Stimulated activated CD4-positive, alpha-beta T cell treated with anti-CD3 and anti-CD28 coated beads, Interleukin-12 subunit alpha, Interleukin-12 subunit beta, amount 100 ng/mL, for 4 hours (primary cell): ENCODE measurements around the gene FOXC2.

Experiments
- DNase-seq: peaks from one replicate; pipeline ENCODE4 v3.0.0-alpha.2; 2020

Gene FOXC2

DNA sequence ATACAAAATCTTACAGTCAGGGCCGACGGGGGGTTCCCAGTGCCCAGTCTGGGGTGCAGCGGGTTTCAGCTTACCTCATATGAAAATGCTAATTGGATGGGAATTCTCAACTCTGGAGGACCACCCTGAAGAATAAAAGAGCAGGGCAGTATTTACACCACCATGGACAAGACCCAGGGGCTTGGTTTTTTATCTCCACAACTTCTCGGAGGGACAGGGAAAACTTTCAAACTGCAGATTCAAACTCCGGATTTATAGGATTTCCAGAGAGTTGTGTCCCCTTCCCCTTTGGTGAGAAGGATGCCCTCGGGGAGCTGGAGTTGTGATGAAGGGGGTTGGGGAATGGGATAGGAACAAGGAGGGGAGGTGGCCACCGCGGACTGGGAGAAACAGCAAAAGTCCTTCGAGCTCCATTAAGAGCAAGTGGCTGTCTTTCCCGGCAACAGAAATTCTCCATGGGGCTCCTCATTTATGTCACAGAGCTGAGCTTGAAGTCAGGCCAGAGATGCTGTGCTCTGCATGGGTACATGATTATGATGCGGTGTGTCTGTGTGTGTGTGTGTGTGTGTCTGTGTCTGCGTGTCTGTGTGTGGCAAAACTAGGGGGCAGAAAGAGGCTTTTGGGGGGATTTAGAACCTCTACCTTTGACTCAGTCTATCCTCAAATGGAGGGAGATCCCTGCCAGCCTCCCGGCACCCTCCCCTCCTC lies 27.4 kb downstream of the FOXC2 start:
- no peak for DNase-seq

DNA sequence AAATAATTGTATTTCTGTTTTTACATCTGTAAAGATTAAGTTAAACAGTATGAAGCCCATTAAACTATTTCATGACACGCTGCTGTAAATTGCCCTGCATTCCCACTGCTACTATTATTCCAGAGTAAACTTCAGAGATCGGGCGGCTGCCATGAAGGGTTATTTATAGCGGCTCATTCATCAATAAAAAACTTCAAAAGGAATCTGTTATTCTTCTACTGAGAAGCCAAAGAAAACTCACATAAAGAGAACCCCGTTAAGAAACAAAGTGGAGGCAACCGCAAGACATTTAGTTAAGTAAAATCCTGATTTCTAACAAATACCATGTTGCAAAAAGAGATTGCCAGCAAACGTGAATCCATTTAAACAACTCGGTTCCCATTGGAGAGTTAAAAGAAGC lies 28.1 kb downstream of the FOXC2 start:
- no peak for DNase-seq

DNA sequence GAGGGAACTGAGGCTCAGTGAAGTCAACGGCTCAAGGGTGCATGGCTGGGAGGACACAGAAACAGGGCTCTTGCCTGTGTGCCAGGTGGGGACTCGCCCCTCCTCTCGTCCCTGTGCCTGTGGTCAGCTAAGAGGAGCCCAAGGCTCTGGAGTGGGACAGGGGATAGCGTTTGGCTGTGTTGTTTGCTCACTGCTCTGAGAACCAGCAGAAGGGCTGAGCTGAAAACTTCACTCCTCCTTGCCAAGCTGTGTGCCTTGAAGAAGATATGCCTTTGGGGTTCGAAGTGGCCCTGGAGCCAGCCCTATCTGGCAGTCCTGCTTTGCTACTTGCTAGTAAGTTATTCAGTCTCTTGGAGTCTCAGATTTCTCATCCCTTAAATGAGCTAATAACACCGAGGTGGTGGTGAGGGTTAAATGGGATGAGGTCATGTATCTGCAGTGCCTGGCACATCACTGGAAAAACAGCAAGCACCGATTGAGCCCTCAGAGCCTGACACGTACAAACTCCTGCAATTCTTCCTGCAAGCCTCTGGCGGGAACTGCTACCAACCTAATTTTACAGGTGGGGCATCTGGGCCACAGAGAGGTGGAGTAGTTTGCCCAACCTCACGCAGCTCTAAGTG lies 29.5 kb downstream of the FOXC2 start:
- no peak for DNase-seq

DNA sequence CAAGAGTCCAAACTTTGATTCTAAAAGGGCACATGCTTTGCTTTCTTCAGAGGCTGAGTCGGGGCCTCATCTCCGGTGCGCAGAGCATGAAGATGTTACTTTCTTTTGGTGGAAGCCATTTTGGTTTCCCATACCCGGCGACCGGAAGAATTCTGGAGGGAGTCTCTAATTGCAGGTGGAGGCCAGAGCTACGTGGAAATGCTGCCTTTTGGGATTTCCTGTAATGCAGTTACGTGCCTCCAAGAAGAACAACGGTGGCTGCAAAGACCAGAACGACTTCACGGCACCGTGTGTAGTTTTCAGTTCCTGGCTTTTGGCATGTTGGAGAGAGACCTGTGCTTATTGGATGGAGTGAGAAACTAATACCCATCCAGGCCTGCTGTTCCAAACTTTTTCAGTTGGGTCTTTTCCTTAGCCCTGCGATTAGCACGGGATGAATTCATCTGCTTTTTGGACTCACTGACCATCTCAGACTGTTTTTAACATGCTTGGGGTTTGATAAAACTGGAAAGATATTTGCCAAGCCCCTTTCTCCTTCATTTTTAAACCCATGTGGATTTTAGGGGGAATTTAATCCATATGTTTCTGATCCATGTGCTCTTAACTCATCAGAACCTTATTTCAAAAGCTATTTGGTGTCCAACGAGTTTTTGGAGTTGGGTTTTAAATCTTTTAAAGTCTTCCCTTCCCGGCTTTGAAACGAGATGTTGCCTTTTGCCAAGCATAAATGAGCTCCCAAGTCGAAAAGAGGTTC lies 30.7 kb downstream of the FOXC2 start:
- DNase-seq, result no peak

DNA sequence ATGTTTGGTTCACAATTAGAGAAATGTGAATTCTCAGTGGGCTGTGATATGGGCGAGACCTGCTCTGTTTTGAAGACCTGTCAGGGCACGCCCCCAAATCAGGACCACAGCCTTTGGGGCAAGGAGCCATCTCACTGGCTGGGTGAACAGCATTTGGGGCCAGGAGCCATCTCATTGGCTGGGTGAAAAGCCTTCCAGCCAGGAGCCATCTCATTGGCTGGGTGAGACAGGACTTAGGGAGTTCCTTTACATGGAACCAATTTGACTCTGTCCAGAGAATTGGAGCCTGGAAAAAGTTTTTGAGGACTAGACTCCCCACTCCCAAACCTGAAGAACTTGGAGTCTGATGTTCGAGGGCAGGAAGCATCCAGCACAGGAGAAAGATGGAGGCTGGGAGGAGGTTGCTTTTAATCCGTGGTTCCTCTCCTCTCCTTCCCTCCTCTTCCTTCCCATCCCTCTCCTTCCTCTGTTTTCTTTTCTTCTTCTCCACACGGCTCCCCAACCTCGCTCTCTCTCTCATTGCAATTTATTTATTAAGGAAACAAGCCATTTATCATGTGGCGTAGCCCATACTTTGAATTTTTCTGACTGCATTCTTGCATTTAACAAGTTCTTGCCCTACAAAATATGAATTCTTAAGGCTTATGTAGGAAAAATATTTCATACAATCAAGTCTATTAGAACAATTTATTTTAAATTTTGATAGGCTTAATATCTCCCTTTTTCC lies 31.4 kb downstream of the FOXC2 start:
- DNase-seq, result no peak

DNA sequence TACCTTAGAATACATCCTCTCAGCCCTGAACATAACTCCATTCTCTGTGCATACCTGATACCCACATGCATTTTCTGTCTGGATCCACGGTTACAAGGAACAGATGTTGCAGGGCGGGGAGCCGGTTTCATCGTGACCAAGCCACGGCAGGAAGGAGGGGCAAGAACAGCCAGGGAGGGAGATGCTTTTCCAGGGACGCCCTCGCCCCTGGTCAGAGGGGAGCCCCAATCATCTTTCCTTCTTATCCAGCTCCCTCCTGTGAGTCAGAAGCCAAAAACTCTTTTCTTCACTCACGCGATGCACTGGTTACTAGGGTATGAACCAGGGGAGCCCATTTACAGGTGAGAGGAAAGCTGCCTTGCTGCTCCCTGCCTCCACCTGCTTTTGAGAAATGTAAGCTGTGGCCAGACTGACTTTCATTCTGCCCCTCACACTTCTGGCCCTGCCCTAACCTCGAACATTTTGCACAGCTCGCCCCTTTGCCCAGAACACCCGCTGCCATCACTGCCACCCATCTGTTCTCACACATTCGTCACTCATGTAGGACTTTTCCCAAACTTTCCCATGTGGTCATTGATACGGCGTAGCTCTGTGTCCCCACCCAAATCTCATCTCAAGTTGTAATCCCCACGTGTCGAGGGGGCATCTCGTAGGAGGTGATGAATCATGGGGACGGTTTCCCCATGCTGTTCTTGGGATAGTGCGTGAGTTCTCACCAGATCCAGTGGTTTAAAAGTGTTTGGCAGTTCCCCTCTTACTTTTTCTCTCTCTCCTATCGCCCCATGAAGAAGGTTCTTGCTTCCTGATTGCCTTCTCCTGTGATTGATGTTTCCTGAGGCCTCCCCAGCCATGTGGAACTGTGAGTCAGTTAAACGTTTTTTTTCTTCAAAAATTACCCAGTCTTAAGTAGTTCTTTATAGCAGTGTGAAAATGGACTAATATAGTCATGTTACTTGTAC lies 32.3 kb downstream of the FOXC2 start:
- no peak for DNase-seq

DNA sequence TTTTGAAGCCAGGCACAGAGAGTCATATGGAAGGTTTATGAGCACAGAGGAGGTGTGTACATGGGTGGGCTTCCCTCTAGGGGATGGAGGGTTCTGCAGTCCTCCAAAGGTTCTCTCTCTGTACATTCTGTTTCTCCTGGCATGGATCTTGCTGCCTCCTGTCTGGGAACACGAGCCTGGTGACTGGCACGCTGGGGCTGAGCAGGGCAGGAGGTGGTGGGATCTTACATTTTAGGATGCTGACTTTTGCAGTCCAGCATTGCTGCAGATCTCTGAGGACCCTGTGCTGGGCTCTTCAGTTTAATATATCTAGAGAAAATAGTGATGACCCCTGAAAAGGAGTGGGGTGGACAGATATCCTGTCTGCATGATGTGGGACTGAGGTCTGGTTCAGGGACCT lies 34.7 kb downstream of the FOXC2 start:
- DNase-seq, result no peak

DNA sequence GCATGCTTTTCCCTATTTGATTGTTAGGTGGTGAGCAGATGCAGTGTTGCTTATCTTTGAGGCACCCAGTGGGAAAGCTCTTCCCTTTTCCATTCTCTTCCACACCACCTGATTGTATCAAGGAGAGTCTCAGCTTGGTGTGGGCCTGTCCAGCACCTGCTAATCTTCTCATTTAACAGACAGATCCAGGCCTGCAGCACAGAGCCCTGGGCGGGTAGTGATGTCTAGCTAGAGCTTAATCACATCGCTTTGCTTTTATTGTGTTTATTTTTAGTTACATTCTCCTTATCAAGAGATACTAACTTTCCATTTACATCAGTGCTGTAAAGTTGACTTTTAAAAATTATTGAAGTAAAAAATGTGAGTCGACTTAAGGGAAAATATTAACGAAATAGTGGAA lies 35.9 kb downstream of the FOXC2 start:
- no peak for DNase-seq

DNA sequence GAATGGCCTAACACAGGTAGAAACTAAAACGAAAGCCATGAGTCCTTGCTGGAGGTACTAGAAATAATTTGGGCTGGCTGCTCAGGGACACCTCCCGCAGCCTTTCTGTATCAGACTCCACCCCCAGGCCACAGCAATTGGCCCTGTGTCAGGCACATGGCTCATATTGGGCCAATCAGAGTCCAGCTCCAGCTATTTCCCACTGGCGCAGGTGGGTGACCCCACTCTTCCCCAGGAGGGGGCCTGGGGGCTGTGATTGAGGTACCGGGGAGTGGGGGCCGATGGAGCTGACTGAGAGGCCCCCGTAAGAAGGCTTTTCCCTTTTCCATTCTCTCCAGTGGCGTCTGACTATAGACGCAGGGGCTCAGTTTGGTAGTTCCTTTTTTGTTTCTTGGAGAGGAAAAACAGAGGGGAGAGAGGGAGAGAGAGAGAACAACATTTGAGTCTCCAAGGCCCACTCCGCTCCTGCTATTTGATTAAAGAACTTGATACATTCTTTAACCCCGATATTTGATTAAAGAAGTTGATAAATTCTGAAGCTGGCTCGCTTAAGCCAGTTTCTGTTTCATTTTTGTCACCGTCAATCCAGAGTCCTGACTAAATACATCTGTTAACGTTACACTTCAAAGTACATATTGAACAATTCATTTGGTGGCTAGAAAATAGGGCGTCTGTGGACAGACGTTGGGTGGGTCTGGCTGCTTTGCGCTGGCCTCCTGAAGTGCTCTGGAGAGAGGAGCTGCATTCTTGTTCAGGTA lies 38.0 kb downstream of the FOXC2 start:
- peak; percentile 6 for DNase-seq

DNA sequence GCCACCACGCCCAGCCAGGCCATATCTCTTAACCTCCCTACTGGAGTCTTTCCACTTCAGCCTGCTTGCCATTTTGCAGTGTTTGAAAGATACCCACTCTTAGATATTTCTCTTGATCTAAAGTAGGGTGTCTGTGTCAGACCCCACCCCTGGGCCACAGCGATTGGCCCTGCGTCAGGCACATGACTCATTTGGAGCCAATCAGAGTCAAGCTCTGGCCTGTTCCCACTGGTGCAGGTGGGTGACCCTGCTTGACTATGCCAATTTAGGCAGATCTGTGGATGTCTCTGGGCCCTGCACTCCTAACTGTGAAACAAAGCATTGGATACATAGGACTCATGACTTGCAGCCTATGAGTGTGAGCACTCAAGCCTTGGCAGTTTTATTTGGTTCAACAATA lies 39.3 kb downstream of the FOXC2 start:
- DNase-seq, result no peak

DNA sequence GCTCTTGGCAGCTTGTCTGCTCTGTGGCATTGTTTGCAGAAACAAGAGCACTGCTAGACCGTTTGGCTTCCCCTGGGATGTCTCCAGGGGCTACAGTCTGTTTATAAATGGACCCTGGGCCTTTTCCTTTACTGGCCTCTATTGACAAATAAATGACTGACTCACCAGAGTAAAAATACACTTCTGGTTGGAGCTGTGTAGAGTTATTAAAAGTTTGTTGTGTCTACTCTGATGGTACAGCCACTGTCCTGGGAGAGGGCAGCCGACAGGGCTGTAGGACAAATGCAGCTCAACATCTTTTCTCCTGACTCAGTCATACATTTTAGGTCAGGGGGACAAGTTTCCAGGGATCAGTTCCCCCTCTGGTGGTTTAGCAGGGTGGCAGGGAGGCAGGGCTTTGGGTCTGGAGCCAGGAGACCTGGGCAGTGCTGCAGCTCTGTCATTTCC lies 41.7 kb downstream of the FOXC2 start:
- DNase-seq, result no peak

DNA sequence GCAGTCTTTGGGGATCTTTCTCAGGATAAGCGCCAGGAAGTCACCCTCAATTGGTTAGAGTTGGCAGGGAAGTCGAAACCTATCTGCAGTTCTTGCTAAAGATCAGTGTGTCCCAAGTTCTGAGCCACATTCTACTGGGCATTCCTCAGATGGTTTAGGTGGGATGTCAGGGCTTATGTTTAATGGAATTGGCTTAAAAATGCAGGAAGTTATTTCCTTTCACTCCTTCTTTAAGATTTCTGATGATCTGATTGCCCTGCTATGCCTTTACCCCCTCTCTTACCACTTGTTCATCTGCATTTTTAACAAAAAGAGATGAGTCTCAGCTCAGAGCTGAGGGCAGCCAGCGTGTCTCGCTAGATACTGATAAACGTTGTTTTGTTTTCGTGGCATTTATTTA lies 42.5 kb downstream of the FOXC2 start:
- no peak for DNase-seq

DNA sequence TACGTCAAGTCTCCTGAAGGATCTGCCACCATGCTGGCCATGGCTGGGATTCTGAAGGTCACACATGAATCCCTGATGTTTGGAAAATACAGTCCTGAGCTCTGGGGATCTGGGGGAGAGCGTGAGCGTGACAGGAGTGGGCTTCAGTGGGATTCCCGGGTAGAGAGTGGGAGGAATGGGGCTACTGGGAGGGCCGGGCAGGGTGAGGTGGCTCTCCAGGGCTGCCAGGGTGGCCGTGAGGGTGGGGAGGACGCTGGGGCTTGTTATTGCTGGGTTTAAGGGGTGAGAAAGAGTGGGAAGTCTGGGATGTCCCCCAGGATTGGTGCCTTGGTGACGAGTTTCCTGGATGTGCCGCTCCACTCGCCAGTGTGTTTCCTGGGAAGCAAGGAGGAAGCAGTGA lies 43.0 kb downstream of the FOXC2 start:
- no peak for DNase-seq

DNA sequence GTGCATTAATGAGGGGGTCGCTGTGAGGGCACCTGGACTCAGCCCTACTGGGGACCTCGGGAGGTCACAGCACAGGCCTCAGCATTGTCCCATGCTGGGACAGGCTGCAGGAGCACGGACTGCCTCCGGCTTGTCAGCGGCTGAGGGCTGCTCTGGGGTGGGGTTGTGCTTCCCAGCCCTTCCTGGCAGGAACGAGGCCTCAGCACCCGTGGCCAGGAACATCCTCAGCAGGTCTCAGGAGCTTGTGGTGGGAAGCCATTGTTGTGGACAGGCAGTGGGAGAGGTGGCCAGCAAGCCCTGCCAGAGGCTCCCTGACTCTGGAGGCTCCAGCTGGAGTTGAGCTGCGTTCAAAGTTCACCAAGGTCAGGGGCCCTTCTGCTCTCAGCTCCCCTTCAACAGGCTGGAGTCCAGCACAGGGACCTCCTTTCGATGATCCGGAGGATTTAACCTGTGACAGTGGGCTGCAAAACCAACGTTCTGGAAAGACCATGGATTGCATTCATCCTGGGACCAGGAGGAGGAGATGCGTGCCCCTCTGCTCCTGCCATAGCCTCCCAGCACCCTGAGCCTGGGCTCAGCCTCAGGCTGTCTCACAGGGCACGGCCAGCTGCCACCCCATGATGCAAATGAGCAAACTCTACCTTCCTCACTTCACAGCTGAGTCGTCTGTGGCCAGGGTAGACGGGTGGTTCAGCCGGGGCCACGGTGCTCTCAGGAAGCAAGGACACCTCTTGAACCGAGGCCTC lies 44.3 kb downstream of the FOXC2 start:
- DNase-seq, result no peak

DNA sequence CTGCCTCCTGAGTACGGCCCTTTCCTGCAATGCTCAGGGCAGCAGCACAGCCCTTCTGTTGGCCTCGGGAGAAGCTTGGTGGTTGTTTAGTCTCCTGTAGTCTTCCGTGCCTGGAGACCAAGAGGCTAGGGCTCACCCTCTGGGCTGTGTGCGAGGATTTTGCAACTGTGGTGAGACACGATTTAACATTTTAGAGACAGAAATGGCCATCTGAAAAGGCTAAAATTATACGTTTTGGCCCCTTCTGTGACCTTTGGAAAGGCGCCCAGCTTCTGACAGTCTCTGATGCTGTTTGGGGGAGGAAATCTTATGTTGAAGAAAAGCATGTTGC lies 44.9 kb downstream of the FOXC2 start:
- no peak for DNase-seq

DNA sequence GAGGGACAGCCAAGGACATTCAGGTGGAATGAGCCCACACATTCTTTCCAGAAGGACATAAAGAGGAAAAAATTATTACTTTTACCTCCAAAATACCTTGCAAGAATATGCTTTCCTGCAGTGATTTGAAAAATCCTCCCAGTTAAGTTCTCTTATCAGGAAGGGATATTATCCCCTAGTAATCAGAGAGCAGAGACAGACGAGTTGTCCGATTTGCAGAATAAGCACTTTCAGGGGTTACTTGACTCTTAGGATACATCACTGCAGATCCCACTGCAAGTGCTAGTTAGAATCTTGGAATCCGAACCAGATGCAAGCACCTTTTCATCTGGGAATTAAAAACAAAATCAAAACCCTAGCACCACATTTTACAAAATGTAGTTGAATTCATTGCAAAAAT lies 45.3 kb downstream of the FOXC2 start:
- DNase-seq, result no peak

DNA sequence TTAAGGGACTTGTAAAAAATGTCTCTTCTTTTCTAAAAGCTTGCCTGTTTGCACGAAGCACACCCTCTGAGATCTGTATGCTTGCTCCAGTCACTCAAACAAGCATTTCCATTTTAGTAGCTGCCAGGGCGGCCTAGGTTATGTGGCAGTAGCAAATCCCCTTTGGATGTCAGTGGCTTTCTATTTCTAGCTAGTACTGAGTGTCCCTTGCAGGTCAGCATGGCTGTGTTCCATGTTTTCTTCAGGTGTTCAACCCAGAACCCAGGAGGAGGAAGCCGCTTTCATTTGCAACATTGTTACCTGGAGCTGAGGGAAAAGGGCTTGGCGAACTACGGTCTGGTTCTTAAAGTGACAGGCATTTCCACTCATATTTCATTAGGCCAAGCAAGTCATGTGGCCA lies 48.1 kb downstream of the FOXC2 start:
- no peak for DNase-seq

DNA sequence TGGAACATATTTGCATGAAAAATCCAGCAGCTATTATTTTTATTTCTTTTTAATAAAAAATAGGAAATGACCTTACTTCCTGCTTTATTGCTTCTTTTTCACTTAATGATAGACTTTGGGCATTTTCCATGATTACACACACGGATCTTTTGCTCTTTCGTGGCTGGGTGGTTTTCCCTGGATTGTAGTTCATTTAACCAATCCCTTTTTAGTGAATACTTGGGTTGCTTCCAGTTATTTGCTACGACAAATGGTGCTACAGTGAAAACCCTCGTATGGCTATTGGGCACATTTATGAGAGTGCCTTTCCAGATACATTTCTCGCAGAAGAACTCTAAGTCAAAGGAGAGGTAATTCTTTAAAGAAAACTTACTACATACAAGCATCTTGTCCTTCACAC lies 50.3 kb downstream of the FOXC2 start:
- DNase-seq, result no peak

DNA sequence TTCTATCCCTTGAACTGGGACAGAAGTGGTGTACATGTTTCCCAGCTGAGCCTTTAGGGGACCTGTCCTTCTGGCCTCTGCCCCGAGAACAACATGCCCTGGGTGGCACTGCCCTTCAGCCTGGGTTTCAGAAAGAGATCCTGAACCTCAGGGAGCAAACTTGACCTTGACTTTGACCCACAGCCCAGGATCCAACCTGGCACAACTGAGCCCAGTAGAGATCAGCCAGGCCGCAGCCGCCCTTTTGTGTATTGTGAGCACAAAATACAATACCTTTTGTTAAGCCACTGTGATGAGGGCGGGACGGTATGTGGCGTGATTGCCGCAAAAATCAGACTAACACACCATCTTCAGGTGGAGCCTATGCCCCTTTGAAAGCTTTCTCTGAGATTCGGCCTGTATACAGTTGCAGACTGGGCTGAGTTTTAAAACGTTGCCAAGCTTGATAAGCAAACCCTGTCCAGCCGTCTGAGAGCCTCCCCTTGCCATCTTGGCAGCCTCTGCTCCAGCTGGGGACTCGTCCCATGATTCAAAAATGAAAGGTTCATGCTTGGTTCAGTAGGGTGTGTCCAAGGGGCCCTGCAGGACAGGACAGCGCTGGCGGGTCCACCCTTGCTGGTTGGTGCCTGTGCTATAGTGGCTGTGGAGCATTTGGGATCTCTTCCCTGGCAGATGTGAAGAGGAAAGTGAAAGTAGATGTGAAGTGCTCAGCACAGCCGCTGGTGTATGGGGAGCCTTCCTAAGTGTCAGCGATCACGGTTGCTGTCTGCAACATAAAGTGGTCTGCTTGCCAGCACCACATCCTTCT lies 52.0 kb downstream of the FOXC2 start:
- no peak for DNase-seq
